ENCODE results near the gene IL3. TPM values are rescaled to one million over a fixed set of nuclear protein-coding genes. Genes with fewer than 3 reads are reported as not detected.

IL3 gene
- total RNA-seq, 1 experiment from 2014 or later, result not detected

- H3K36me3 ChIP-seq, result no peaks in the 10 kb centered on the region
- no peak for DNase-seq (ENCODE audit: low read depth in 1 of 2, low spot score in 2 of 2)
- H3K4me1 ChIP-seq (replicated peaks), result peaks cover 32% of the 10 kb centered on the region
- no peak overlapping the region for H3K4me3 ChIP-seq
- H3K9me3 ChIP-seq (replicated peaks), result no peaks in the 10 kb centered on the region
- no peak overlapping the region for H3K27ac ChIP-seq
- no peaks in the 10 kb centered on the region for H3K27me3 ChIP-seq (replicated peaks)
These were observed 32.8 kb downstream of the IL3 start for GRCh38 chr5:132093271-132093670.

GRCh38 chr5:132094393-132095076, 34.1 kb downstream of the IL3 start:
- H3K4me3 ChIP-seq, result no peak overlapping the region
- peak overlapping the region; percentile 66 for H3K27ac ChIP-seq
- DNase-seq (ENCODE audit: low read depth in 1 of 2, low spot score in 2 of 2), result peak; percentile 81 to 89
- H3K4me1 ChIP-seq (replicated peaks), result peaks cover 30% of the 10 kb centered on the region
- no peaks in the 10 kb centered on the region for H3K27me3 ChIP-seq (replicated peaks)
- H3K9me3 ChIP-seq (replicated peaks), result no peaks in the 10 kb centered on the region
- H3K36me3 ChIP-seq, result no peaks in the 10 kb centered on the region

- Histone ChIP-seq H3K27ac (peak overlapping the region; percentile 66), H3K36me3 (no peaks in the 10 kb centered on the region), H3K4me1 (replicated peaks) (peaks cover 25% of the 10 kb centered on the region), H3K9me3 (replicated peaks) (no peaks in the 10 kb centered on the region), H3K27me3 (replicated peaks) (no peaks in the 10 kb centered on the region), H3K4me3 (no peak overlapping the region)
- no peak for DNase-seq (ENCODE audit: low read depth in 1 of 2, low spot score in 2 of 2)
These were observed 34.6 kb downstream of the IL3 start for GRCh38 chr5:132095077-132095410.

GRCh38 chr5:132095424-132095972, 35.0 kb downstream of the IL3 start:
- Histone ChIP-seq H3K36me3 (no peaks in the 10 kb centered on the region), H3K27me3 (replicated peaks) (no peaks in the 10 kb centered on the region), H3K4me3 (no peak overlapping the region), H3K27ac (peak overlapping the region; percentile 66), H3K4me1 (replicated peaks) (peaks cover 21% of the 10 kb centered on the region), H3K9me3 (replicated peaks) (no peaks in the 10 kb centered on the region)
- DNase-seq (ENCODE audit: low read depth in 1 of 2, low spot score in 2 of 2), result no peak

GRCh38 chr5:132096904-132097303, 36.4 kb downstream of the IL3 start:
- Histone ChIP-seq H3K4me1 (replicated peaks) (peaks cover 19% of the 10 kb centered on the region), H3K27ac (no peak overlapping the region), H3K36me3 (no peaks in the 10 kb centered on the region), H3K4me3 (no peak overlapping the region), H3K9me3 (replicated peaks) (no peaks in the 10 kb centered on the region), H3K27me3 (replicated peaks) (no peaks in the 10 kb centered on the region)
- DNase-seq (ENCODE audit: low read depth in 1 of 2, low spot score in 2 of 2), result no peak

- no peaks in the 10 kb centered on the region for H3K36me3 ChIP-seq
- no peak overlapping the region for H3K27ac ChIP-seq
- no peaks in the 10 kb centered on the region for H3K27me3 ChIP-seq (replicated peaks)
- peaks cover 29% of the 10 kb centered on the region for H3K4me1 ChIP-seq (replicated peaks)
- no peak for DNase-seq (ENCODE audit: low read depth in 1 of 2, low spot score in 2 of 2)
- H3K9me3 ChIP-seq (replicated peaks), result no peaks in the 10 kb centered on the region
- H3K4me3 ChIP-seq, result no peak overlapping the region
These were observed 37.7 kb downstream of the IL3 start for GRCh38 chr5:132098151-132098594.

- DNase-seq (ENCODE audit: low read depth in 1 of 2, low spot score in 2 of 2), result no peak
- Histone ChIP-seq H3K36me3 (no peaks in the 10 kb centered on the region), H3K4me3 (no peak overlapping the region), H3K27ac (no peak overlapping the region), H3K27me3 (replicated peaks) (no peaks in the 10 kb centered on the region), H3K9me3 (replicated peaks) (no peaks in the 10 kb centered on the region), H3K4me1 (replicated peaks) (peaks cover 34% of the 10 kb centered on the region)
These were observed 38.2 kb downstream of the IL3 start for GRCh38 chr5:132098621-132099020.

- peaks cover 36% of the 10 kb centered on the region for H3K4me1 ChIP-seq (replicated peaks)
- no peak overlapping the region for H3K4me3 ChIP-seq
- no peak for DNase-seq (ENCODE audit: low read depth in 1 of 2, low spot score in 2 of 2)
- no peak overlapping the region for H3K27ac ChIP-seq
- H3K9me3 ChIP-seq (replicated peaks), result no peaks in the 10 kb centered on the region
- no peaks in the 10 kb centered on the region for H3K36me3 ChIP-seq
- H3K27me3 ChIP-seq (replicated peaks), result no peaks in the 10 kb centered on the region
These were observed 38.8 kb downstream of the IL3 start for GRCh38 chr5:132099076-132099748.

GRCh38 chr5:132099905-132100304, 39.5 kb downstream of the IL3 start:
- Histone ChIP-seq H3K27ac (no peak overlapping the region), H3K4me1 (replicated peaks) (peaks cover 34% of the 10 kb centered on the region), H3K27me3 (replicated peaks) (no peaks in the 10 kb centered on the region), H3K9me3 (replicated peaks) (no peaks in the 10 kb centered on the region), H3K36me3 (no peaks in the 10 kb centered on the region), H3K4me3 (no peak overlapping the region)
- DNase-seq (ENCODE audit: low read depth in 1 of 2, low spot score in 2 of 2), result no peak

- no peaks in the 10 kb centered on the region for H3K27me3 ChIP-seq (replicated peaks)
- H3K4me3 ChIP-seq, result no peak overlapping the region
- H3K36me3 ChIP-seq, result no peaks in the 10 kb centered on the region
- no peak overlapping the region for H3K27ac ChIP-seq
- H3K4me1 ChIP-seq (replicated peaks), result peaks cover 25% of the 10 kb centered on the region
- no peaks in the 10 kb centered on the region for H3K9me3 ChIP-seq (replicated peaks)
- no peak for DNase-seq (ENCODE audit: low read depth in 1 of 2, low spot score in 2 of 2)
These were observed 40.3 kb downstream of the IL3 start for GRCh38 chr5:132100672-132101261.

- no peak overlapping the region for H3K27ac ChIP-seq
- DNase-seq (ENCODE audit: low read depth in 1 of 2, low spot score in 2 of 2), result no peak
- H3K4me1 ChIP-seq (replicated peaks), result peaks cover 25% of the 10 kb centered on the region
- H3K27me3 ChIP-seq (replicated peaks), result no peaks in the 10 kb centered on the region
- H3K4me3 ChIP-seq, result no peak overlapping the region
- no peaks in the 10 kb centered on the region for H3K9me3 ChIP-seq (replicated peaks)
- H3K36me3 ChIP-seq, result no peaks in the 10 kb centered on the region
These were observed 41.0 kb downstream of the IL3 start for GRCh38 chr5:132101385-132101880.

GRCh38 chr5:132102101-132102701, 41.7 kb downstream of the IL3 start:
- H3K27ac ChIP-seq, result peak overlapping the region; percentile 90
- H3K4me1 ChIP-seq (replicated peaks), result peaks cover 25% of the 10 kb centered on the region
- no peaks in the 10 kb centered on the region for H3K36me3 ChIP-seq
- H3K4me3 ChIP-seq, result no peak overlapping the region
- no peaks in the 10 kb centered on the region for H3K27me3 ChIP-seq (replicated peaks)
- H3K9me3 ChIP-seq (replicated peaks), result no peaks in the 10 kb centered on the region
- DNase-seq (ENCODE audit: low read depth in 1 of 2, low spot score in 2 of 2), result no peak

GRCh38 chr5:132102944-132103331, 42.5 kb downstream of the IL3 start:
- Histone ChIP-seq H3K4me1 (replicated peaks) (peaks cover 25% of the 10 kb centered on the region), H3K4me3 (no peak overlapping the region), H3K27me3 (replicated peaks) (no peaks in the 10 kb centered on the region), H3K9me3 (replicated peaks) (no peaks in the 10 kb centered on the region), H3K27ac (peak overlapping the region; percentile 90), H3K36me3 (no peaks in the 10 kb centered on the region)
- no peak for DNase-seq (ENCODE audit: low read depth in 1 of 2, low spot score in 2 of 2)
